Left ventricle myocardium superior (tissue), 1 donor: ENCODE data around the gene MOCS2. TPM values are rescaled to one million over a fixed set of nuclear protein-coding genes. Genes with fewer than 3 reads are reported as not detected.

Experiments
- ATAC-seq: fragments of 200-7000 bp; cut with Tn5 transposase; one replicate; pipeline ENCODE4 v1.9.1; 2020; ENCODE audit warnings: mild to moderate bottlenecking, moderate library complexity
- DNase-seq: peaks from one replicate; pipeline ENCODE4 v3.0.0-alpha.2; 2020
- intact Hi-C: fragments of 100-400 bp; cut with micrococcal nuclease; formaldehyde crosslinking; loops from one replicate; pipeline ENCODE4 v1.11.0; 2022
- total RNA-seq: library from RNA; stranded (reverse); fragmentation: NEBNext Ultra II Directional; extraction: Animal tissue kit (Norgen Biotek cat#: 25700); gene quantifications from one replicate; pipeline ENCODE4 v1.2.1, GENCODE V29; 2021
- donor health status: DM: no; HTN: yes; CAD: no; lungs with severe emphysema.

The MOCS2 gene
- total RNA-seq, 1 donor from 2014 or later: 90.5 TPM

DNA sequence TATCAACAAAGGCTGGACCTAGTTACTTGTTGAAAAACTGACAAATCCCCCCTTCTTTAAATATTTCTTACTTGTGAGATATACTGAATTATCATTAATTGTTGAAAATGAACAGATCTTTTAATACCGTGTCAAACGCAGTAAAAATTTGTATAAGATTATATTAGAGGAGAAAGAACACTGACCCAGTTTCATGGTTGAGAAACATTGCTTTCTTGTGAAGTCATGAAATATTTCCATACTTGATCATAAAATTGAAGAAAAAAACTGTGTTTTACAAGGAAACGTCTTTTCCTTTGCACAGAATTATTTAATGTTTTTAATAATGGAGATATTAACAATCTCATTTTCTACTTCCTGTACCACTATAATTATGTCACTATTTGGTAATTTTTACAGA is 45.8 kb downstream of the MOCS2 start:
- intact Hi-C loops: no loop called here
- no peak for ATAC-seq
- DNase-seq: no peak

DNA sequence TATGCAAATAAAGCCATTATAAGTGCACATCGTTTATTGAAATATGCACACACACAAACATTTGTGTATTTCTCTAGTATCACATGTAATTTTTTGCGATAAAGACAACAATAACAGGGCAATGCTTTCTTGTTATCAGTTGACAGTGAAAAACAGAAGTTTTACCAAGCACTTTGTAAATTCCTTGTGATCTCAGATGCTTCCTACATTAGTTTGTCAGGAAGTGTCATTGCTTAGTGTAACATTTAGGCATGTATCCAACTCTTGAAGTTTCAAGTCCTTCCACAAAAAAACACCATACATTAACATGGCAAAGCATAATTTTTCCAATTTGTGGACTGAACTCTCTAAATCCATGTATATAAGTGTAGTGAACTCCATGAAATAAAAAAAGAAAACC is 46.4 kb downstream of the MOCS2 start:
- DNase-seq: no peak
- intact Hi-C loops: no loop called here
- no peak for ATAC-seq

DNA sequence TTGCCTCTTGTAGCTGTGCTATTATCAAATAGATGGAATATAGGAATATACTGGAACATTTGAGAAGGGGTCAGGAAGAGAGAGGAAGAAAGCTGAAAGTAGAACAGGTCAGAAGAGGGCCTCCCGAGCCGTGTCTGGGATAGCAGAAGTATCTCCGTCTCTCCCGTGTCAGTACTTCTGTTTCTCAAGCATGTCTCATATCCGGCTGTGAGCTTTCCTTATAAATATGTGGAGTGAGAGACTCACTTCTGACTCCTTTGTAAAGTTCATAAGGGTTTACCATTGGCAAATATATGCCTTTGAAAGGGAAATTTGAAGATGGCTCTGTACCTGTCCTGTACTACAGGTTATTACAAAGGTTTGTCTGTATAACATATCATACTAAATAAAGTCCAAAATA is 50.3 kb downstream of the MOCS2 start:
- intact Hi-C loops: no loop called here
- ATAC-seq (no peak), DNase-seq (no peak)

DNA sequence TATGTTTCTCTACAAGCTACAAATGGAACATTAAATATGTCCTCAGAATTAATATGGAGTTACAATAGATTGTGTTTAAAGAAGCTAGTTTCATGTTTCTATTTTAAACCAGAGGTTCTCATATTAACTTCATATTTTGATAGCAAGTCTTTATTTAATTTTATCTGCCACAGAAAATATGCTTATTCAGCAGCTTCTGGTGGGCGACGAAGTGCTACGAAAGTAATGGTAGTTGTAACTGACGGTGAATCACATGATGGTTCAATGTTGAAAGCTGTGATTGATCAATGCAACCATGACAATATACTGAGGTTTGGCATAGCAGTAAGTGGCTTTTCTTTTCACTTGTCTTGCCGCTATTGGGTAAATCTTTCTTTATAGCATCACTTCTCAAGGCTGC is 54.2 kb downstream of the MOCS2 start:
- DNase-seq: no peak
- intact Hi-C loops: no loop called here
- no peak for ATAC-seq

DNA sequence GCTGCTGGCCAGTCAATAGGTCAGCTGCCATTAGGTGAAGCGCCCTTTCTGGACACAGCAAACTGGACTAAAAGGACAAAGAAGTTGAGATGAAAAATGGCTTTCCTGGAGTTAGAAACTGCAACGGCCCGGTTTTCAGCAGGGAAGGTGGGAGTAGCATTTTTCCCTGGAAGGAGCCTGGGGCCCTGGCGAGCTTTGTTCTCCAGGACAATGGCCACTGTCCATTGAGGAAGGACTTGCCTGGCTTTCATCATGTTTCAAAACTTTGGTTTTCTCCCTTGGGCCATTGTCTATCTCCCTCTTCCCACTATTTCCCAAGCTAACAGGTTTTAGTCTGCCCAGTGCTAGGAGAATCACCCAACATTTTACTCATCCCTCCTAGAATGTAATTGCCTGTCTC is 56.2 kb downstream of the MOCS2 start:
- ATAC-seq: no peak
- no peak for DNase-seq
- intact Hi-C loops: no loop called here

DNA sequence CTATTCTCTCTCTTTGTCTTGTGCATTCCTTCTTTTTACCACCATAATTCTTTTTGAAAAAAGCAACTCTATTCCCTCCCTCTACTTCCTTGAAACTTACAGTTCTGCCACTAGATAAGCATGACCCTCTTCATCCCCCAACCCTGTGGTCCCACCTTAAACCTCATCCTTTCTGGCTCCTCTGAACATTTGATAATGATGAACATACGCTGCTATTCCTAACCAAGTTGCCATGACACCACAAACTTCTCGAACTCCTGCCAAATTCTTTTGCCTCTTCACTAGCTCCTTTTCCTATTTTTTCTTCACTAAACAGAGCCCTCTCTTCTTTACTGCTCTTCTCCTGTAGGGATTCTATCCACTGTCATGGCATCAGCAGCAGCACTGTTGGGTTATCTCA is 57.1 kb downstream of the MOCS2 start:
- DNase-seq (no peak), ATAC-seq (no peak)
- intact Hi-C loops: no loop called here

DNA sequence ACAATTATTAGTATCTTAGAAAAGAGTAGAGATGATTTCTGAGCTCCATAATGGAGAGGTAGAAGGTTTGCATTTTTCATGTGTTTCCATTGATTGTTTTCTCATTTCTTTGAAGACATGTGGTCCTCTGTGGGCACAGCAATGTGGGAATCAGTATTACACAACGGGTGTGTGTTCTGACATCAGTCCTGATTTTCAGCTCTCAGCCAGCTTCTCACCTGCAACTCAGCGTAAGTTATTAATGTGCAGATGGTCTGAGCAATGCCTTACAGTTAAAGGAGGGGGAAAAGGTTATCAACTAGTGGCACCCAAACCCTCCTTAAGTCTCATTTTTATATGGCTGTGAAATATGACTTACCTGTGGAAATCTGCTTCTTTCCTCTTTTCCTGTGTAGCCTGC is 61.3 kb downstream of the MOCS2 start:
- DNase-seq (no peak), ATAC-seq (no peak)
- intact Hi-C loops: no loop called here

Other genes with a start within 250 kb of the MOCS2 start
- gene ITGA2, start 120.4 kb downstream of the MOCS2 start, total RNA-seq: 0.69 TPM